GM18502 (cell line): ENCODE results near the gene NECTIN1.

Experiments used
- ATAC-seq: cut with Tn5 transposase; IDR thresholded peaks from one replicate; pipeline ENCODE4 v1.9.1; 2021; ENCODE audit warnings: mild to moderate bottlenecking; ENCODE audit not compliant: unreplicated experiment, poor library complexity

Gene NECTIN1

DNA sequence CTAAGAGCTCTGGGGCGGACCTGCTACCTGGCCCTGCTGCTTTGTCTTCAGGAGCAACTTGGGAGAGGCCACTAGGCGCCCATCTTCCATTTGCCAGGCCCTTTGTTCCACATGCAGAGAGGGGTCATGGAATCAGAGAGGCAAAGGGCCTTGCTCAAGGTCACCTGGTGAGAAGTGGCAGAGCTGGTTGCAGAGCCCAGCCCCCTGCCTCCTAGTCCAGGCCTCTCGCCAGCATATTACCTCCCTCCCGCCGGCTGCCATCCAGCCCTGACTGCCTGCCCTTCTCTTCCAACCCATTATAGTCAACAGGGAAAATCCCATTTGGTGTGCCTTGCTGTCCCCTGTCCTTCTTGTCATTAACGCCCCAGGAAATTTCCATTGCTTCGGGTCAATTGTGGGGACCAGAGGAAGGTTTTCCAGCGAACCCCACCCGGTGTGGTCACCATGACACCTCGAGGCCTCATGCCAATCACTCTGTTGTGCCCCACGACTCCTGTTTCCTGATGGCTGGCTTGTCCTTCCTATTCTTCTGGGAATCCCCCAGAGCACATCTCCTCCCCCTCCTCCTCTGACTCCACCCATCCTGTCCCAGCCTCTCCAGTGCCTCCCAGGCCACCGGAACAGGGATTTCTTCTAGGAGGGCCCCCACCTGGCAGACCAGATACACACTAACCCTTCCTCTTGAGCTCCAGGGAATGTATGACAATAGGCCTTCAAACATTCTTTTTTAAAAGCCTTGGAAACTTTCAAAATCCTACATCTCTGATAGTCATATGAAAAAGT is 77.0 kb downstream of the NECTIN1 start:
- no peak for ATAC-seq

DNA sequence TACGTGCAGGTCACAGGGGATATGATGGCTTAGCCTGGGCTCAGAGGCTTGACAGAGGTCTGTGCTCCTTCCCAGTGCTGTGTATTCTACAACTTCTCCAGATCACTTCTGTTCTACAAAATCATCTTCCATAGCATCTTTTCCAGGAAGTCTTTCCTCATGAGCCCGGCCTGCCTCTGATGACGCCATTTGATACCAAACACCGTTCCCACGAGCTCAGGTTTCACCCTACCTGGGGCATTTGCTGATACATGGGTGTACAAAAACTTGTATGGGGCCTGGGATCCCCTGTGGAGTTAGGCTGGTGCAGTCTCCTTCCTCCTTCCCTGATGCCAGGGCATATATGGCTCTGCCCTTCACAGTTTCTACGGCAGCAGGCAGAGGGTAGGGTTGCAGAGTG is 78.7 kb downstream of the NECTIN1 start:
- no peak for ATAC-seq

DNA sequence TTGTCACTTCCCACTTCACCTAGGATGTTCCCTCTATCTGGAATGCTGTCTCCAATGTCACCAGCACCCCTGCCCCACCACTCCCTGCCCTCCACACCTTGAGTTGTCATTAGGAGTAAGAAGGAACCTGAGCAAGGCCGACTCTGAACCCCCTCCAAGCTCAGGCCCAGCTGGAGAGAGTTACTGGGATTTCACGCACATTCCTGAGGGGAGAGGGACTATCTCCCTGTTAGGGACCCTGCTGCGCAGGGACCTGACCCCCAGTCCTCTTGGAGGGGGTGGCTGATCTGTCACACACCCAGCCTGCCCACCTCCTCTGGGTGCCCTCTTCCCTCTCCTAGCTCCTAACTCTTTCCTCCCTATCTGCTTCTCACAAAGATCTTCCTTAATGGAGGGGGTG is 81.7 kb downstream of the NECTIN1 start:
- ATAC-seq, result no peak

DNA sequence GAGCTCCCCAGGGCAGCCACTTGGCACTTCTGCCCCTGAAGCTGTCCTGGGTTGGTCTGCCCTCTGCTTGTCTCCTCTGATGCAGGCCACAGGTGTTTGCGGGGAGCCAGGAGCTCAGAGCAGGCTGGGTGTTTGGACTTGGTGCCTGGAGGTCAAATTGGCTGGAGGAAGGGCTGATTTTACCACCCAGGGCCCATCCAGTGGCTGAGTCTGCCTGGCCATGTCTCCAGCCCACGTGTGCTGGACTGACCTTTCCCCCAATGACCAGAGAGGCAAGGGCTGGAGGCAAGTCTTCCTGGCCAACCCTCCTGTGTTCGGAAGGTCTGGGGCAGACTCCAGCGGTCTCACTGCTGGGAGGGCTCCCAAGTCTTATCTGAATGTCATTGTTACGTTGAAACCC is 84.0 kb downstream of the NECTIN1 start:
- ATAC-seq, result no peak

DNA sequence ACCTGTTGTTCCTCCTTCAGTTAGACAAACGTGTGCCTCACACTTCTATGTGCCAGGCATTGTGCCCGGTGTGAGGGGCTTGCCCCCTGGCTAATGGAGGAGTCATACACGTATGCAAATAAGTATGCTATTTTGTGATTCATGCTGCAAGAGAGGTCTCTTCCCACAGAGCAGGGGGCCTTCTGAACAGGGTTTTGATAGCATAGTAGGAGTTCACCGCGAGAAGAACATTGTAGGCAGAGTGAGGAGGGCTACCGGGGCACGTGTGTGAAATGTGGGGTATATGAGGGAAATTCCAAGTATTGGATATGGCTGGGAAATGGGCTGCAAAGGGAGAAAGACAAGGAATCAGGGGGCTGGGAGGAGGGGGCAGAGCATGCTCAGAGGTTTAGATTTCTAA is 84.5 kb downstream of the NECTIN1 start:
- no peak for ATAC-seq

DNA sequence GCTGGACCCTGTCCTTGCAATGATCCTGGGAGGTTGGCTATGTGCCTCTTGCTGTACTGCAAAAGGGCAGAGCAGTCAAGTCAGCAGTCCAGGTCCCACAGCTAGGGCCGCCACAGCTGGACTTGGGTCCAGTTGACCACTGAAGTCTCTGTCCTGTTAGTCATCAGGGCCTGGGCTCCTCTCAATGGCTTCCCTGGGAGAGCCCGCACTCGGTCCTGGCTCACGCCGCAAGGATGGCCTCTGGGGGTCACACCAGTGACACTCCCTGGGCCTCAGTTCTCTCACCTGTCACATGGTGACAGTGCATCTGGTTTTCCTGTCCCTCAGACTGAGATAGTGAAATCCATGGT is 85.1 kb downstream of the NECTIN1 start:
- ATAC-seq, result no peak

DNA sequence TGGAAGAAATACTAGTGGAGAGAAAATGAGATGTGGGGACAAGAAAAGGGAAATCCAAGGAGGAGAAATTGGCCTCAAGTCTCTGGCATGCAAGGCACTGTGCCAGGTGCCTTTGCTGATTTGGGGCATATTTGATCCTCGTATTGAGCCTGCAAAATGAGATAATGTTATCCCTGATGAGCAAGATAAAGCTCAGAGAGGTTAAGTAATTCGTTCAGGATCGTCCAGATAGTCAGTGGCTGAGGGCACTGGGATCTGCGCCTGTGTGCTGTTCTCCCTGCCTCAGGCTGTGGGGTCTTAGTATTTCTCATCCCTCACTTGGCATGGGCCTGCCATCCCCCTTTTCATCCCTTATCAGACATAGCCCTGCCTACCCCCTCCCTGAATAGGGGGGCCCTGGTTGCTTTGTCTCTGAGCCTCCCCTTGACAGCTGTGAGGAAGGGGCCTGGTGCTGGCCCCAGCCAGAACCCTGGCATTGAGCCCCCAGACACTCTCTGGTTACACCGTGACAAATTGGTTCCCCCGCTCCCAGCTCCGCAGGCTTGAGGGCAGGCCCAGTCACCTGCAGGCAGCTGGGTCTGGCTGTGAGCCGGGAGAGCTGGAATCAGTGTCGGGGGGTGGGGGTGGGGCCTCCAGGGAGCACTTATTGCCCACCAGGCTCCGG is 85.7 kb downstream of the NECTIN1 start:
- ATAC-seq, result no peak

DNA sequence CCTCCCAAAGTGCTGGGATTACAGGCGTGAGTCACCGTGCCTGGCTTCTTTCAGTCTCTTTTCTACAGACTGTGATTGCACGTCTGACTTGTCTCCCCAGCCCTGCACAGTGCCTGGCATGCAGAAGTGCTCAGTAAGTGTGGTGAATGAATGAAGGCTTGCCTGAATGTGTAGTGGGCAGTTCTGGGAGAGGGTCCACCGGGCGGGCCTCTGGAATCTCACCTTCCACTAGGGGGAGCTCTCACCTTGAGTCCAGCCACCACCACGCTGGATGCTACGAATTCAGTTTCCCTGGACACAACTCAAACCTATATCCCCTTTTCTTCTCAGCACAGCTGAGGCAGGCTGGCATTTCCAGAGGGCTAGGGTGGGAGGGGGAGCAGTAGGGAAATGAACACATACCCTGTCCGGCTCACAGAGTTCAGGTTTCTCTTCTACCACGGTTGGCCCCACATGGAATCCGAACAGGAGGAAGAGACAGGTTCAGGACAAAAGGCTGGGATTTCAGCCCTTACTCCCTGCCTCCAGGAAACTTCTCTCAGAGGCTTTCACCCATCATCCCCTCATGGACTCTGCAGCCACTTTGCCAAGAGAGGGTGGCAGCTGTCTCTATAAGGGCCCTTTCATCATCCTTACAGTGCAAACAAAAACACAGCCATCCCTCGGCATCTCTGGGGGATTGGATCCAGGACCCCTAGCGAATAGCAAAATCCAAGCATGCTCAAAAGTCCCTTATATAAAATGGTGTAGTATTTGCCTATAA is 86.8 kb downstream of the NECTIN1 start:
- no peak for ATAC-seq

DNA sequence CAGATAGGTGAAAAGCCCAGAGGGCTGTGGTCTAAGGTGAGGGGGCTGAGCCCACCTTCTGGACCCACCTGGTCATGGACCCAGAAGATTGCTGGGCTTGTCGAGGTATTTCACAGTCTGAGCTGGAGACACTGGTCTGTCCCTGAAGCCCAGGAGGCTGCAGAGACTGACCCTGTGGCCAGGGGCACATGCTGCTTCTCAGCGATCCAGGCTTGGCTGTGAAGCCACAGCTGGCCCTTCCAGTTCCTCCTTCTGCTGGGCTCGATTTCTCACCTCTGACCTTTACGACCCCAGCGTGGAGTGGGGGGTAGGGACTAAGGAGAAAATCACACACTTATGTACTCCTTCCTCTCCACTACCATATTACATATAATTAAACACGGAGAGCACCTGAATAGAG is 88.5 kb downstream of the NECTIN1 start:
- no peak for ATAC-seq

DNA sequence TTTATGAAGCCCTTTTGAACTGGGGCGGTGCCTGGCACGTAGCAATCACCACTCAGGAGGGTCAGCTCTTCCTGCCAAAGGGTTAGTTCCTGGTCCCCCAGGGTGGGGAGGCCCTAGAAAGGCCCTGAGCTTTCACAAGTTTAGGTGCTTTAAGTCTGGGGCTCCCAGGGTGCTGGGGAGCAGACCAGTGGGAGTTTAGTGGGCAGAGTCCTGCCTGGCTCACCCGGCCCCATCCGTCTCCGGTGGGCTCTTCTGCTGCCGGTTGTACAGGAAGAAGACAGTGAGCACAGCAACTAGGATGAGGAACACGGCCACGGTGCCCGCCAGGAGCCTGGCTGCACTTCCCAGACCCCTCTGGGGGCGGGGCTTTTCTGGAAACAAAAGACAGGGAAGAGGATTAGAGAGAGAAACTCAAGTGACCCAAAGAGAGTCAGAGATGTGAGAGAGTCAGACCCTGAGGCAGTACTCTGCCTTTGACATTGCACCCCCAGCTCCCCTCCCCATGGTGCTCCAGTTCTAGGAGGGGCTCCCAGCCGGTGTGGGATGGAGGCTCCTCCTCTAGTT is 89.3 kb downstream of the NECTIN1 start:
- ATAC-seq, result no peak

DNA sequence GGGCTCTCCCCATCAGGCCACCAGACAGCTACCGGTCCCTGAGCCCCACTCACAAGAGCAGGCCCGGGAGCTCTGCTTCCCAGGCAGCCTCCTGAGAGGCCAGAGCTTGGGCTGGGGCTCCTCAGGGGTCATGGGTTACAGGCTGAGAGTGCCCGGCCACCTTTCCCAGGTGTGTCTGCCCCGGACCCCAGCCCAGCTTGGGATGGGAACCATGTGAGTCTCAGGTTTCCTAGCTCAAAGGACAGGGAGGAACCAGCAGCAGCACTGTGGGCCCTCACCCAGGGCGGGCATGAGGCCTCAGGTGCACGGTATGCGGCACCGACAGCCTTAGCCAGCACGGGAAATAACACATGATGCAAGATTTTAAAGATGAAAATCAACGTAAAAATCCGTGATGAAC is 90.1 kb downstream of the NECTIN1 start:
- no peak for ATAC-seq

DNA sequence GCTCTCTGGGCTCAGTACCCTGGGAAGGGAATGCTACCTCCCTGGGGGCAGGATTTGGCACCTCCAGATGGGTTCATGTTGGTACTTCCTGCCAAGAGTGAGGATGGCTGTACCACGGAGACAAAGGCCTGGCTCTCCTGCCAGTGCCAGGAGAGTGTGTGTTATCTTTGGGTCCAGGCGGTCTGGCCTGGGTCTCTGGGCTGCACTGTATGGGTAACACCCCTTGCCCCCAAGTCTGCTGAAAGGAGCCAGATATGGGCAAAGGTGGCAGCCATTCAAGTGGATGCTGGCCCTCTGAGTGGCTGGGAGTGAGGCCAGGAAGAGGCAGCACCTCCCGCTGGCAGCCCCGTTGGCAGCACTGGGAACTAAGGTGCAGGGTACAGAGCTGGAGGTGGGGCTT is 91.5 kb downstream of the NECTIN1 start:
- no peak for ATAC-seq

DNA sequence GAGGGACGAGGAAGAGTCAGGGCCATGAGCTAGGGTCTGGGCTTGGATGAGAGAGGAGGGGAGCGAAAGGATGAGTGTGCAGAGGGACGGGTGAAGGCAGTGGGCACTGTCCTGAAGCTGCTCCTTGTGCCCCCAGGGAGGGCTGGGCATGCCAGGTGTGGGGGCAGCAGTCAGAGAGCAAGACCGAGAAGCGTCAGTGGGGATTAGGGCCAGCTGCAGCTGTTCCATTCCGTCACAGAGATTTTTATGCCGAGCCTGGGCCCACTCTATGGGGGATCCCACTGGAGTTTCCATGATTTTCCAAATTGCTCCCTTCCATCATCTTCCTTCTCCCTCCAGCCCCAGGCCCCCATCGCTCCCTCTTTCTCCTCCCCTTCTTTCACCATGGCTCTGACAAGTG is 93.2 kb downstream of the NECTIN1 start:
- ATAC-seq, result no peak

DNA sequence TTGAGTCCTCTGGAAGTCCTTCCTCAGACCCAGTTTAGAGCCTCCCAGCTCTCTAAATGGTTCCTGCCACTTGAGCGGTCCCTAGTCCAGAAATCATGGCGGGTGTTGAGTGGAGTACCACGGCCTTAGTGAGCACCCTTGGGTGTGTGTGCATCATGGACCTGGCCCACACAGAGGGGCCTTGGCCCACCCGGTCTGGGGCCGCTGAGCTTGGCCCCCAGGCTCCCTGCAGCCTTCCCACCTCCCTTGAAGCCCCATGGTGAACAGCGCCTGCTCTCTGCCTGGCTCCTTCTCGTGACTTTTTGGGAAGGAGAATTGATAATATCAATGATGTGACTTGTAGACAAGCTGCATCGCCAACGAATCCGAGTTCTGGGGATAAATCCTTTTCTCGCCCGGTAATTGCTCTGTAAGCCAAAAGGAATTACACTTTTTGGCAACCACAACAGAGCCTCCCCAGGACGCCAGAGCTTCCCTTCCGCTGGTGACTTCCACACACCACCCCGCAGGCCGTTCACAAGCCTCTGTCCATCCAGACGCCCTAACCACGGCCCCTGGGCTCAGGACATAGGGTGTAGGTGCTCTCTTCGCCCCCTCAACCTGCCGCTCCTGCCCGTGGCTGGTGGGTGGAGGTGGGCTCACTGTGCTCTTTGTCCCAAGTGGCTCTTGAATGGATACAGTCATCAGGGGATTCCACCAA is 93.8 kb downstream of the NECTIN1 start:
- no peak for ATAC-seq

DNA sequence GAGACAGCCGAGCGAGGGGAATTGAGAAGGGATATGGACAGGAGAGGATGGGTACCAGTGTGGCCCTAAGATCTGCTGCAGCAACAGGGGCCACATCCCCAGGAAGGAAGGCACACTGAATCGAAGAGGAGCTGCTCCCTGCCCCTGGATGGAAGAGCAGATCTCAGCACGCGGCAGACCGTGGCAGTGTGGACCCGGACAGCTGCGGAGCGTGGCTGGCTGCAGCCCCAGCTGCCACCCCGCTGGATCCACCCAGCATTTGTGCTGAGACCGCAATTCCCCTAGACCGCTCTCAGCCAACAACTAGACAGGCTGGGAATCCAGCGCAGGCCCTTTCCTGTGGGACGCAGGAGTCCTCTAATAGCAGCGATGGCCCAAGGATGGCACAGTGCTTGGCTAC is 94.7 kb downstream of the NECTIN1 start:
- ATAC-seq, result no peak

DNA sequence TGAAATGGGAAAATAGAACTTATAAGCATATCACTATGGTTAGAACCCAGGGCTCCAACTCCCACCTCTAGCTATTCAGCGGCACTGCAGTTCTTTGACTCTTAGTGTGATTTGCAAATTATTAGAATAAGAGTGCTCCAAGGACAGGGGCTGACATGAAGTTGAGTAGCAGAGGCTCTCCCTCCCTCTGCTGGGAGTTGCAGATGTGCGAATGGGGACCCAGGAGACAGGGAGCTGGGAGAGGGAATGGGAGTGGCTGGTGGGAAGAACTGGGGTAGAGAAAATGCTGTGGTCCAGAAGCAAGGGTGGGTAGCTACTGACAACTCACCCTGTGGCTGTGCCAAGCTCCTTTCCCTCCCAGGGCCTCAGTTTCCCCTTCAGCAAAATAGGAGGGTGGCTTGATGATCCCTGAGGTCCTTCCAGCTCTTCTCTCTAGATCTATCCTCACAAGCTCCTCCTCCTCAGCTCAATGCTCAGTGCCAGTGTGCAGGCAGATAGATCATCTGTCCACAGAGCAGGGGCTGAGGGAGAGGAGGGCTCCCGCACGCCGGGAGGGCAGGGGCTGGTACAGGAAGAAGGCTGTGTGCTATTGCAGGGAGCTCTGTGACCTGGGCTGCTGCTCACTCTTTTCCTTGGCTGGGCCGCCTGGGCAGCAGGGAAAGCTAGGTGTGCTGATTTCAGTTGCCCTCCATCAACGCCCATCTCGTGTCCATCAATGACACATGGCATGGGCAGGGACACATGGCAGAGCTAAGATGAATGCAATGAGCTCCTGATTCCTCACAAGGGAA is 99.0 kb downstream of the NECTIN1 start:
- ATAC-seq, result no peak

DNA sequence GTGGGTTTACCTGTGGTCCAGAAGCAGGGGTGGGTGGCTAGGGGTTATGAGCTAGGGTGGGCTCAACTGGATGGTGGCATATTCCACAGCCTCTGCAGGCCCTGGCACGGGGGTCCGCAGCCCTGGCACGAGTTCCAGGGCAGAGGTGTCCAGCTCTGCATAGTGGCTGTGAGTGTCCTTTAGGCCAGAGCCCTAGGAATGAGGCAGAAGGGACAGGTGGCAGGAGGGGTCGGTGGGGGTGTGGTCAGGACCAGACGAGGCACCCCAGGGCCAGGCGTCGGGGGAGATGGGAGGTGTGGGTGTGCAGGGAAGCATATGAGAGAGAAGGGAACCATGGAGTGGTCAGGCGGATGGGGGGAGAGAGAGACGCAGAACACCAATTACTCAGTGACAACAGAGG is 99.9 kb downstream of the NECTIN1 start:
- ATAC-seq, result no peak

DNA sequence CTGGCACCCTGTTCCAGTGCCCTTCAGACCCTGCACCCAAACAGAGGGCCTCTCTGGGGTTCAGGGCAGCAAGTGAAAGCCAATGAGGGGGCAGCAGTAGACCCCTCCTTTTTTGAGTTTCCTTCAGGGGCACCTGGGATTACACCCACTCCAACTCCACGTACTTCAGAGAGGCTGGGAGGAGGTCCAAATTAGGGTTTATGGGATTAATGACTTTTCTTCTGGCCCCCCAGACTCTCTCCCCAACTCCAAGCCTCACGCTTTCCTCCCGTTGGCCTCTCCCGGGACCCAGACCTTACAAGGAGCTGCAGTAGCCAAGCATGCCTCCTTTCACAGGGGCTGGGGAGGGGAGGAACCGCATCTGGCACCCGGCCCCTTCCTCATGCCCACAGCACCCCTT is 101.7 kb downstream of the NECTIN1 start:
- no peak for ATAC-seq

DNA sequence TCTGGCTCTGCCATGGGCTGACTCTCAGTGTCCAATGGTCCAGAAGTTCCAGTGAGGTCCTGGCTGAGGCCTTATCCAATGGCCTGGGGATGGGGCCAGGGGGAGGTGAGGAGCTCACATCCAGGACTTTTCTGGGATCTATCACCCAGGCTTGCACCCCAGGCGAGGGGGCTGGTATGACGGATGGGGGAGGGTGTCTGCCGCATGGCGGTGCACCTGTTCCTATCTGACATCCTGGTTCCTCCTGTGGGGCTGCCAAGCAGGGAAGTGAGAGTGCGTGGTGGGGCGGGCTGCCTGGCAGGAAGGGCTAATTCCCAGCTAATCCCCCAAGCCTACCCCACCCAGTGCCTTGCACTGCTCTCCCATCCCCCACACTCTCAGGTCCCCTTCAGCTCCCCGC is 102.1 kb downstream of the NECTIN1 start:
- ATAC-seq, result no peak
